Muscle layer of colon (tissue), 2 donors: ENCODE measurements around the gene LRP1.

Source experiments
- H3K27ac ChIP-seq: one replicate; pipeline ENCODE4 v1.7.0; 2013; ENCODE audit warnings: low read depth, mild to moderate bottlenecking, low read length, moderate library complexity
- H3K27me3 ChIP-seq, 2 donors: one replicate each; pipeline ENCODE4 v1.7.0; 2013; ENCODE audit warnings: low read length in 2 of 2, mild to moderate bottlenecking in 2 of 2; ENCODE audit not compliant: insufficient read depth in 2 of 2, control insufficient read depth in 1 of 2
- H3K36me3 ChIP-seq: one replicate; pipeline ENCODE4 v1.7.0; 2013; ENCODE audit warnings: mild to moderate bottlenecking, low read length; ENCODE audit not compliant: insufficient read depth
- H3K4me1 ChIP-seq: one replicate; pipeline ENCODE4 v1.7.0; 2013; ENCODE audit warnings: mild to moderate bottlenecking, low read length; ENCODE audit not compliant: insufficient read depth
- H3K4me3 ChIP-seq, 2 donors: one replicate each; pipeline ENCODE4 v1.7.0; 2013; ENCODE audit warnings: low read length in 2 of 2, low read depth in 1 of 2, mild to moderate bottlenecking in 1 of 2, moderate library complexity in 1 of 2
- H3K9ac ChIP-seq: one replicate; pipeline ENCODE4 v1.7.0; 2013; ENCODE audit warnings: low read length
- H3K9me3 ChIP-seq: one replicate; pipeline ENCODE4 v1.7.0; 2013; ENCODE audit warnings: mild to moderate bottlenecking, low read length
- donor health status: abdominal sarcoma.
- donor health status: Adenocarcinoma of cecum.

LRP1 gene

GRCh38 chr12:57127726-57128518 lies at the start of gene LRP1:
TSS of gene LRP1 (plus strand) at chr12:57128483. CDS start at chr12:57128965, 482 bp downstream.
- peaks cover 6% of the 10 kb centered on the region for H3K36me3 ChIP-seq
- no peaks in the 10 kb centered on the region for H3K9me3 ChIP-seq
- peak within 1 kb of the TSS; percentile 69 to 84 for H3K4me3 ChIP-seq
- peaks cover 42% of the 10 kb centered on the region for H3K4me1 ChIP-seq
- H3K27me3 ChIP-seq = no peaks in the 10 kb centered on the region
- H3K27ac ChIP-seq = peak within 1 kb of the TSS; percentile 98
- peak within 1 kb of the TSS; percentile 82 for H3K9ac ChIP-seq

GRCh38 chr12:57078519-57079404 lies 49.5 kb upstream of the LRP1 start, which contains the start of gene NEMP1:
TSS of gene NEMP1 (minus strand) at chr12:57078791. CDS start at chr12:57078745, 46 bp downstream.
- H3K27me3 ChIP-seq = no peaks in the 10 kb centered on the region
- H3K9ac ChIP-seq = peak within 1 kb of the TSS; percentile 65
- no peaks in the 10 kb centered on the region for H3K36me3 ChIP-seq
- H3K27ac ChIP-seq = peak within 1 kb of the TSS; percentile 74
- H3K4me3 ChIP-seq = peak within 1 kb of the TSS; percentile 72 to 82
- no peaks in the 10 kb centered on the region for H3K9me3 ChIP-seq
- peaks cover 7% of the 10 kb centered on the region for H3K4me1 ChIP-seq

GRCh38 chr12:57079821-57080220 lies 48.5 kb upstream of the LRP1 start:
- H3K27me3 ChIP-seq = no peaks in the 10 kb centered on the region
- no peaks in the 10 kb centered on the region for H3K36me3 ChIP-seq
- no peak overlapping the region for H3K9ac ChIP-seq
- peak overlapping the region; percentile 74 for H3K27ac ChIP-seq
- H3K4me3 ChIP-seq = no peak overlapping the region
- H3K9me3 ChIP-seq = no peaks in the 10 kb centered on the region
- peaks cover 7% of the 10 kb centered on the region for H3K4me1 ChIP-seq

GRCh38 chr12:57080855-57081254 lies 47.4 kb upstream of the LRP1 start:
- H3K27ac ChIP-seq = no peak overlapping the region
- H3K36me3 ChIP-seq = no peaks in the 10 kb centered on the region
- no peaks in the 10 kb centered on the region for H3K27me3 ChIP-seq
- no peak overlapping the region for H3K4me3 ChIP-seq
- no peak overlapping the region for H3K9ac ChIP-seq
- peaks cover 14% of the 10 kb centered on the region for H3K4me1 ChIP-seq
- no peaks in the 10 kb centered on the region for H3K9me3 ChIP-seq

GRCh38 chr12:57085999-57086492 lies 42.2 kb upstream of the LRP1 start:
- H3K4me1 ChIP-seq = peaks cover 22% of the 10 kb centered on the region
- H3K9ac ChIP-seq = peak overlapping the region; percentile 96
- H3K36me3 ChIP-seq = peaks cover under 1% of the 10 kb centered on the region
- peak overlapping the region in 1 of 2 donors; percentile 84 for H3K4me3 ChIP-seq
- peak overlapping the region; percentile 98 for H3K27ac ChIP-seq
- no peaks in the 10 kb centered on the region for H3K27me3 ChIP-seq
- no peaks in the 10 kb centered on the region for H3K9me3 ChIP-seq

- peak overlapping the region; percentile 96 for H3K9ac ChIP-seq
- H3K4me3 ChIP-seq = peak overlapping the region; percentile 81 to 84
- H3K9me3 ChIP-seq = no peaks in the 10 kb centered on the region
- H3K36me3 ChIP-seq = peaks cover 5% of the 10 kb centered on the region
- peak overlapping the region; percentile 98 for H3K27ac ChIP-seq
- peaks cover 27% of the 10 kb centered on the region for H3K4me1 ChIP-seq
- no peaks in the 10 kb centered on the region for H3K27me3 ChIP-seq
These were observed 41.7 kb upstream of the LRP1 start for GRCh38 chr12:57086493-57087009.

- Histone ChIP-seq H3K36me3 (peaks cover 11% of the 10 kb centered on the region), H3K4me3 (peak overlapping the region; percentile 81 to 84), H3K9ac (peak overlapping the region; percentile 96), H3K4me1 (peaks cover 33% of the 10 kb centered on the region), H3K27ac (peak overlapping the region; percentile 100), H3K9me3 (no peaks in the 10 kb centered on the region), H3K27me3 (no peaks in the 10 kb centered on the region)
These were observed 41.1 kb upstream of the LRP1 start for GRCh38 chr12:57087010-57087690.

- Histone ChIP-seq H3K27me3 (no peaks in the 10 kb centered on the region), H3K27ac (peak overlapping the region; percentile 100), H3K4me1 (peaks cover 40% of the 10 kb centered on the region), H3K4me3 (peak overlapping the region; percentile 75 to 81), H3K9ac (peak overlapping the region; percentile 74), H3K9me3 (no peaks in the 10 kb centered on the region), H3K36me3 (peaks cover 18% of the 10 kb centered on the region)
These were observed 40.5 kb upstream of the LRP1 start for GRCh38 chr12:57087691-57088353.

- peak within 1 kb of the TSS; percentile 84 for H3K9ac ChIP-seq
- H3K27me3 ChIP-seq = no peaks in the 10 kb centered on the region
- peaks cover 26% of the 10 kb centered on the region for H3K36me3 ChIP-seq
- no peaks in the 10 kb centered on the region for H3K9me3 ChIP-seq
- H3K4me1 ChIP-seq = peaks cover 48% of the 10 kb centered on the region
- H3K4me3 ChIP-seq = peak within 1 kb of the TSS; percentile 81 to 83
- H3K27ac ChIP-seq = peak within 1 kb of the TSS; percentile 100
These were observed 39.7 kb upstream of the LRP1 start, which contains the start of gene NAB2 for GRCh38 chr12:57088354-57089270. TSS of gene NAB2 (plus strand) at chr12:57089114. CDS start at chr12:57089272, 158 bp downstream.
